Superior temporal gyrus (tissue), 1 donor: ENCODE results near the gene COL18A1.

Source experiments
- DNase-seq: peaks from one replicate; pipeline ENCODE4 v3.0.0-alpha.2; 2016; ENCODE audit errors: extremely low spot score

The COL18A1 gene

DNA sequence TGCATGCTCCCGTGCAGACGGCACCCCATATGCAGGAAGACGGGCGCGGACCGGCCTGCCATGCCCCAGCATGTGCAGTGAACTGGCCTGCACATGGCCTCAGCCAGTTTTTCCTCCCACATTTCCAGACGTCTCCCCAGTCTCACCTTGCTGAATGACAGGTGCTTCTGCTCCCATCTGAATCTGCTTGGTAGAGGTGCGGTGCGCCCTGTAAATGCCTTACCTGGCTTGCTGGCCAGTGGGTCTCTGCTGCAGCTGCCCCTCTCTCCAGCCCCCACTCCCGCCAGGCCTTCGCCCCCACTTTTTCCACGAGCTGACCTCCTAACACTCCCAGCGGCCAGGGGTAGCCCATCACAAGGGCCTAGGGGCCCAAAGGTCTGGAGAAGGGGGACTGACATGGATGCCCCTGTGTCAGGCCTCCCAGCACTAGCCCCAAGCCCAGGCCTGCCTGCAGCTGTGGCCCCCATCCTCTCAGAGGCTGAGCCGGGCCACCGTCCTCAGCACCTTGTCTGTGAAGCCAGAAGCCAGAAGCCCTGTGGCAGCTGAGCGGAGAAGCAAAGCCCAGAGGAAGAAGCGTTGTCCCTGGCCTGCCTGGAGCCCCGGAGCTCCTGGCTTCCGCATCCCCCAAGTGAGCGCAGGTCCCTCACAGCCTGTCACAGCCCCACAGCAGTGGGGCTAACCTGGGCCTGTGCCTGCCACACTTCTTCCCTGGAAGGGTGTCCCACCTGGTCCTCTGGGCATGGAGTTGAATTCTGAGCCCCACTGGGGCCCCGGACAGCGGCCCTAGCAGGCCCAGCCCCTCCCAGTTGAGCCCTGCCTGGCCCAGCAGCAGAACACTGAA, 140.9 kb downstream of the COL18A1 start:
- no peak for DNase-seq

DNA sequence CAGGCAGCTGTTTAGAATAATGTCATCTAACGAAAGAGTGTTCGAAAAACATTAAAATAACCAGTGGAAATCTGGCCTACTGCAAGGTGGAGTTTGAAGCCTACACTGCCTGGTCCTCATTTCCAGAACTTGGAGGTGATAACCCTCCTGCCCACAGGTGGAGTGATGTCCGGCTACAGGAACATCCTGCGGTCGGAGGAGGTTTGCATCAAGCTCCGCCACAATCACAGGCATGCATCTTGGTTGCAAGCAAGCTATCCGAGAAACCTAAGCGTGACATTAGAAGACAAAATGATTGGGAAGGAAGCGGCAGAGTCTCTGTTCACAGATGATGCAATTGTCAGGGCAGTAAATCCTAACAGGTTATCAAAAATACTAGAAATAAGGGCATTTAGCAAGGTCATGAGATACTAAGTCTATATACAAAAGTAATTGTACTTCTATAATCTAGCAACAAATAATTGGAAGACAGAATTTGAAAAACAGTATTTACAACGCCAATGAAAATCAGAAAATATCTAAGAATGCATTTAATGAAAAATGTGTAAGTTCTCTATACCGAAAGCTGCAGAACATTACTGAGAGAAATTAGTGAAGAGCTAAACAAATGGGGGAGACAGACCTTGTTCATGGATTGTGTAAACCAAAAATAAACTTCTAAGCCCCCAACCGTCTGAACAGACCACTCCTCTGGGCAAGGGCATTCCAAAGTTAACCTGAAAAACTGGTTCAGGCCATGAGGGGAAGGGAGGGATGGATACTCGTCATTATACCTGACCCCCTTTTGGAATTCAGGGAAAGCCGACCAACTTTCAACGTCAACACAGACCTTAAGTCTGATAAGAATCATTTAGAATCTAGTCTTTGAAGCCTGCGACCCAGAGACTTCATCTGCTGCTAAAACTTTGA, 141.9 kb downstream of the COL18A1 start:
- no peak for DNase-seq

DNA sequence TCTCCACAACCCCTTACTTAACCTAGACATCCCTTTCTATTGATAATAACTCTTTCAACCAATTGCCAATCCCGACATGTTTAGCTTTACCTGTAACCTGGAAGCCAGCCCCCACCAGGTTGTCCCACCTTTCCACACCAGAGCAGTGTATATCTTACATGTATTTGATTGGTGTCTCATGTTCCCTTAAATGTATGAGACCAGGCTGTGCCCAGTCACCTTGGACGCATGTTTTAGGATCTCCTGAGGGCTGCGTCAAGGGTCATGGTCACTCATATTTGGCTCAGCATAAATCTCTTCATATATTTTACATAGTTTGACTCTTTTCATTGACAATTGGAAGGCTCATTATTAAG, 142.6 kb downstream of the COL18A1 start:
- no peak for DNase-seq

DNA sequence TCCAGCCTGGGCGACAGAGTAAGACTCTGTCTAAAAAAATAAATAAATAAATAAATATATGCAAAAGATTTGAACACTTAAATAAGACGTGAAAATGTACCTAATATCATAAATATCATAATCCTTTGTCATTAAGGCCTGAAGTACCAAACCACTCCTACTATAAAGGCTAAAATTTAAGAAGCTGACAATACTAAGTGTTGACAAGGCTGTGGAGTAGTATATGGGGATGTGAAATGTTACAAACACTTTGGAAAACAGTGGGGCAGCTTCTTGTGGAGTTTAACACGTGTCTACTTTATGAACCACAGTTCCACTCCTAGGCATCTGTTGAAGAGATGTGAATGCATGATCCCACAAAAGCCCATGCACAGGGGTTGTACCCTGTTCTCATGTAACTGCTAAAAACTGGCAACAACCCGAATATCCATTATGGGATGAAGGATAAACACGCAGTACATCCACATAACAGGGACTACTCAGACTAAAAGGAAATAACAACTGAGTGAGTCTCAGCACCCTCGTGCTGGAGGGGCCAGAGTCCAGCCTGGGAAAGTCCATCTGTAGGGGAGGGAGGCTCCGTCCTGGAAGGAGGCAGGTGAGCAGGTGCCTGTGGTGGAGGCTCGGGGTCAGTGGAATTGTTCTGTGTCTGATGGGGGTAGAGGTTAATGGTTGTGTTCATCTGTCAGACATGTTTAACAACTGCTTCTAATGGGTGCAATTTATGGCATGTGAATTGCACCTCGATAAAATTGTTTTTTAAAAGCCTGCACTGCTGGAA, 143.9 kb downstream of the COL18A1 start:
- DNase-seq: no peak

DNA sequence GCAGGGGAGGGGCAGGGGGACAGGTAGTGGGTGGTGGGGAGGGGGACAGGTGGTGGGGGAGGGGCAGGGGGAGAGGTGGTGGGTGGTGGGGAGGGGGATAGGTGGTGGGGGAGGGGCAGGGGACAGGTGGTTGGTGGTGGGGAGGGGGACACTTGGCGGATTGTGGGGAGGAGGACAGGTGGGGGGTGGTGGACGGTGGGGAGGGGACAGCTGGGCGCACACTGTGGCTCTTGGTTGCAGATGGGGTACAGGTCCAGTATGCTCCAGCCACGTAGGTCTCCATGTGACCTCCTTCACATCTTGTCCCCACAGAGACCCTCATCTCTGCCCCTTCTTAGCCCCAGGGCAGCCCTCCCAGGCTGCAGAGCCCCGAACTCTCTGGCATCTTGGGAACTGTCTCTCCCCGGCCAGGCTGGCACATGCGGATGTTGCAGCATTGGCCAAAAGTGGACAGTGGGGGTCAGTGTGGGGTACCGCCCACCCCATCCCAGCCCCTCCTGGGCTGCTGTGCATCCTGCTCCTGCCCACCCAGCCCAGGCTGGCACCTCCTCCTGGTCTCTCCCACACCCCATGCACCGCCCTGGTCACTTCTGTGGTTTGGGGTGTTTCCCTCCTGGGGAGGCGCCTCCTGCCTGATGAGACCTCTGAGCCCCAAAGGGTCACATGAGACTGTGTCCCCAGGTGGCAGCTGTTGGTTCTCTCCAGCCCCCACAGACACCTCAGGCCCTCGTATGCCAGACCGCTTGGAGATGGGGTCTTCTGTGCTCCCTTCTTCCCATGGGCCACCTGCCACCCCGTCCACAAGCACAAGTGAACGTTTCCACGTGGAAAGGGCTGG, 144.9 kb downstream of the COL18A1 start:
- no peak for DNase-seq

DNA sequence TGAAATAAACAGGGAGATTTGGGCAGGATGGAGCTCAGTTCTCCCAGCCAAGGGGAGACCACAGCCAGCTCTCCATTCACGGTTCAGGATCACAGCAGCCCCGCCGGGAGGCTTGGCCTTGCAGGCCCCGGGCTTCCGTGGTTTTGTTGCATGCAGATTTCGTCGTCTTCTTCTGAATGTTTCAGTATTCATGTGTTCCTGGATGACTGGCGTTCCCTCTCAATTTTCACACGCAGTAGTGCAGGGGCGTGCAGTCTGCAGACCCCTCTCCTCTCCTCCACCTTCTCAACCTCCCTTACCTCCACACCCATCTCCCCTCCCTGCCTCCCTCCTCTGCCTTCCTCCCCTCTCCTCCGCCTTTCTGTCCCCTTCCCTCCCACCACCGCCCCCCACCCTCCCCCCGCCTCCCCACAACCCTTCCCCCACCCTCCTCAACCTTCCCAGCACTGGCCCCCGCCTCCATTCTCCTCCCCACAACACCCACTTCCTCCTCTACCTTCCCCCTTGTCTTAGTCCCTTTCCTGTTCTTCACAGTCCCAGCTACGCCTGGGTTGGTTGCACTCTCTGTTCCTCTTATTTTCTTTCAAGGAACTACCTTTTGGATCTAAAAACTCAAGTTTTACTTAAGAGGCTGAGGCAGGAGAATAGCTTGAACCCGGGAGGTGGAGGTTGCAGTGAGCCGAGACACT, 145.7 kb downstream of the COL18A1 start:
- no peak for DNase-seq

DNA sequence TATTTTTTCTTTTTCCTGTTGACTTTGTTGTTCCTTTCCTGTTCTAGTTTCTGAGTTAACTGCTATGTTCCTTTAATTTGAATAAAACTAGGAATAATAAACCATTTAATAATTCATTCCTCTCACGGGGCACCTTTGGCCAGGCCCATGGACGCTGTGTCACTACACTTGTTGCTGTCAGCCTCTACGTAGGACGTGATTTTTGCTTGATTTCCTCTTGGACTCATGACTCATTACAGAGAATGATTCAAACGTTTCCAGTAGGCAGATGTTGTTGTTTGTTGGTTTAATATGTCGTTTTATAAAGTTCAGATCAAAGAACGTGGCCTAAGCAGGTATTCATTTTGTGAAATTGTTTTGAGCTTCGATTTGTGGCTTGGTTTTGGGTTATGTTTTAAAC, 146.4 kb downstream of the COL18A1 start:
- no peak for DNase-seq

DNA sequence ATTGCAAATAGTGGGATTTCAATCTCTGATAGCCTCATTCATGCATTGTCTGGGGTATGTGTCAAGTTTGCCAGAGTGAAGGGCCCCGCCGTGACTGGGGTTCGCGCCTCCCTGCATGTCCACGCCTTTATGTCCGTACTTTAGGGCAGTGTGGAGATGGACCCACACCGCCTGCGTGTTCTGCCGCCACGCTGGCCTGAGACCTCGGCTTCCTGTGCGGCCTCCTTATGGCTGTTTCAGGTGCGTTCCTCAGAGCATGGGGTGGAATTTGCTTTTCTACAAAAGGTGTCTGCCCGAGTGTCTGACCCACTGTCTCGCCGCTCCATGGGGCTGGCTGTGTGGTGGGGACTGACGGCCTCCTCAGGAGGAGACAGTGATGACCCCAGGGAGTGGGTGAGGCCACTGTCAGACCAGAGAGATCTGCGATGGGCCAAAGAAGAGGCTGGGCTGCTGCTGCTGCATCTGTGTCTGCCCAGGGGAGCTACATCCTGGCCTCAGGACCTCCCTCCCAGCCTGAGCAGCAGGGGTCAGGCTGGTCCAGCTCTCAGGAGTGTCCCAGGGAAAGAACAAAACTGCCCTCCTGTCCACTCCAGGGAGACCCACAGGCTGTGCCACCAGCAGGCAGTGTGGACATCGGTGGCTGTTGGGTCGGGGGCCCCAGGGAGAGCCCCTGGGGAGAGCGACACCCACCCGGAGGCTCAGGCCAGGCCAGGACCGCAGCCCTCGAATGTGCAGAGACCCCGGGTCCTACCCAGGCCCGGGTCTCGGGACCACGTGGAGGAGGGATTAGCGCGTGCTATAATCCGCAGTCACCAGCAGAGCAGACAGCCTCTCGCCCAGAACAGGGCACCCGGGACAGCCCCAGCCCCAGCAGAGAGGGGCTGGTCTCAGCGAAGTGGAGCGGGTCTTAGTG, 147.1 kb downstream of the COL18A1 start:
- DNase-seq: no peak

DNA sequence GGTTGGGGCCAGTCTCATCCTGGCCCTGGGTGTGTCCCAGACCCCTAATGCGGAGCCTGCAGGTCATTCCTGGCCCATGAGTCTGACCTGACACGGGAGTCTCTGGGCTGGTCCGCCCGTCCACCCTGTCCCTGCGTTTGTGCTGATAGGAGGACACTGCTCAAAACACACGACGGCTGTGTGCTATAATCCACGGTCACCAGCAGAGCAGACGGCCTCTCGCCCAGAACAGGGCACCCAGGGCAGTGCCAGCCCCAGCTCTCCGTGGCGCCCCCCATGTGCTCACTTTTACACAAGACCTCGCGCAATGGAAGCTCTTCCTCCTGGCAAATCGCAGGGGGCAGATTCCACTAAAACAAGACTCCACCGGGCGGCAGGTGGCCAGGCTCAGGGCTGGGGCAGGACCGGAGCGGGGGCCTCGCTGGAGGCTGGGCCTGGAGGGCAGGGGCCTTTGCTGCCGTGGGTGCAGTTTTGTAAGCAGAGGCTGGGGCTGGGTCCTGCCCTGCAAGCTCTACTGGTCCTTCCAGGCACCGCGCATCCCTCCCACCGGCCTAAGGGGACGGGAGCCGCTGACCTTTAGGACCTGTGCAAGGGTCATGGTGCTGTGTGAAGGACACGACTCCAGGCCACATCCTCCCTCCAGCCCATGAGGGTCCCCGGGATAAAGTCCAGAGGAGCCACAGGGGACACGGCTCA, 147.9 kb downstream of the COL18A1 start:
- DNase-seq: no peak

DNA sequence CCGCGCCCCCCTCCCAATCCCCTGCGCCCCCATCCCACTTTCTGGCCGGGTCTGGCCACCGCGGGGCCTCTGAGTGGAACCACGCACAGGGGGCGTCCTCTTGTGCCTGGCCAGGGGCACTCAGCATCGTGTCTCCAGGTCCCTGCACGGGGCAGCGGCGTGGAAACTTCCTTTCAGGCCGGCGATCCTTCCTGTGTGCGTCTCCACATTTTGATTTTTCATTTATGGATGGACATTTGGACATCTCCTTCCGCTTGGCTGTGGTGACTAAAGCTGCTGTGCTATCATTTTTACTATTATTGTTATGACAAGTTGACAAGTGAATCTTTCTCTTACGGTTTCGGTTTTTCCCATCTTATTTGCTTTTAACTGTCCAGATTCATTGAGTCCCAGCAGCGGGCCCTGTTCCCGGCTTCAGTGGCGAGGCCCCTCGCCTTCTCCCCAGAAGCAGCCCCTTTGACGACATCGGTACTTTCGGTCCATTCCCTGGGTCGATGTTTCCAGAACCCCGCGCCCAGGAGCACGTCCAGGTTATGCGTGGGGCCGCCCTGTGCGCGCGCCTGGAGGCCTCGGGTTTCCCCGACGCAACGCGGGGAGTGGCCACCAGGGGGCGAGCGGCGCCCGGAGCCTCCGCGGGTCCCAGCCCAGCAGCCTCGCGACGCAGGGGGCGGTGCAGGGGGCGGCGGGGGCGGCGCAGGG, 149.7 kb downstream of the COL18A1 start:
- DNase-seq: peak; percentile 75

DNA sequence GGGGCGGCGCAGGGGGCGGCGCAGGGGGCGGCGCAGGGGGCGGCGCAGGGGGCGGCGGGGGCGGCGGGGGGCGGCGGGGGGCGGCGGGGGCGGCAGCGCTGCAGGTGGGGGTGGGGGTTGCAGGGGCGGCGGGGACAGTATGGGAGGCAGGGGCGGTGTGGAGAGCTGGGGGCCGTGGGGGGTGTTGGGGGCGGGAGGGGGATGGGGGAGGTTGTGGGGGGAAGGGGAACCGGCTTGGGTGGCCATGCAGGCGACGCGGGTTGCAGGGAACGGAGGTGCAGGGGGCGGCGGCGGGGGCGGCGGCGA, 150.2 kb downstream of the COL18A1 start:
- DNase-seq: no peak

DNA sequence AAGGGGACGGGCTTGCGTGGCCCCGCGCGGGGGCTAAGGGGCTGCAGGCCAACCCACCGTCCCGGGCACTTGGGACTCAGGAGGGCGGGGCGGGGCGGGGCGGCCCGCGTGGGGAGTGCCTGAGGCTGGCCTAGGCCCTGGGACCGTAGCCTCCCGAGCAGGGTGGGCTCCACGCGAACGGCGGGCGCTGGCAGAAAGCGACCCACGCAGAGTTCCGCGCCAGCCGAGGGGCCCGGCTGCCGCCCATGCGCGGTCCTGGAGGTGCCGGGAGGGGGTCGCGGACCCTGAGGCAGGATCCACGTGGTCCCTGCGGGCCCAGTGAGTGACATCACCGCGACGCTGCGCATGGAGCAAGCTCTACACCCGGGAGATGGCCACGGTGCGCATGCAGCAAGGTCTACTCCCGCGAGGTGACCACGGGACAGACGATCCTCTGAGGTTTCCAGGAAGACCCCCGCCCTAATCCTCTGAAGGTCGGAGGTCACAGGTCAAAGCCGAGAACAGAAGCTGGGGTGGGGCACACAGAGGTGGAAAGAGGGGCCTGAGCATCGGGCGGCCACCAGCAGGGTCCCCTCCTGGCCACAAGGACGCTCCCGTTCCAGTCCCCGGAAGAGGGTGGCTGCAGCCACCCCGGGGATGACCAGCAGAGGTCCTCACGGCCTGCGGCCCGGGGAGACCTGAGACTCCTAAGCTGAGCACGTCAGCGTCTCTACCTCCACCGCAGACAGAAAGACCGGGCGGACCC, 150.8 kb downstream of the COL18A1 start:
- peak; percentile 51 for DNase-seq

DNA sequence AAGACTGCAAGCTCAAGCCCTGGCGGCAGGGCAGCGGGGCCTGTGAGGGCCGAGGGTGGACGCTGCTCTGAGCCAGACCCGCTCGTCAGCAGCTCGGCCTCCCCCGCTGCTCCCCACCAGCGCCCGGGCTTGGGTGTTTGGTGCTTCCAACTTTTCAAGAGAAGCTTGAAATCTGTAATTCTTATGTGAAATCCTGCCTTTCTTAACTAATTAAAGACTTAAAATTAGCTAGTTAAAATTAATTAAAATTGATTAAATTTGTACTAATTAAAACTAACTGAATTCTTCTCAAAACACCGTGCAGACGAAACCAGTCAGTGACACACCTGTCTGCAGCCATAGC, 151.3 kb downstream of the COL18A1 start:
- no peak for DNase-seq

DNA sequence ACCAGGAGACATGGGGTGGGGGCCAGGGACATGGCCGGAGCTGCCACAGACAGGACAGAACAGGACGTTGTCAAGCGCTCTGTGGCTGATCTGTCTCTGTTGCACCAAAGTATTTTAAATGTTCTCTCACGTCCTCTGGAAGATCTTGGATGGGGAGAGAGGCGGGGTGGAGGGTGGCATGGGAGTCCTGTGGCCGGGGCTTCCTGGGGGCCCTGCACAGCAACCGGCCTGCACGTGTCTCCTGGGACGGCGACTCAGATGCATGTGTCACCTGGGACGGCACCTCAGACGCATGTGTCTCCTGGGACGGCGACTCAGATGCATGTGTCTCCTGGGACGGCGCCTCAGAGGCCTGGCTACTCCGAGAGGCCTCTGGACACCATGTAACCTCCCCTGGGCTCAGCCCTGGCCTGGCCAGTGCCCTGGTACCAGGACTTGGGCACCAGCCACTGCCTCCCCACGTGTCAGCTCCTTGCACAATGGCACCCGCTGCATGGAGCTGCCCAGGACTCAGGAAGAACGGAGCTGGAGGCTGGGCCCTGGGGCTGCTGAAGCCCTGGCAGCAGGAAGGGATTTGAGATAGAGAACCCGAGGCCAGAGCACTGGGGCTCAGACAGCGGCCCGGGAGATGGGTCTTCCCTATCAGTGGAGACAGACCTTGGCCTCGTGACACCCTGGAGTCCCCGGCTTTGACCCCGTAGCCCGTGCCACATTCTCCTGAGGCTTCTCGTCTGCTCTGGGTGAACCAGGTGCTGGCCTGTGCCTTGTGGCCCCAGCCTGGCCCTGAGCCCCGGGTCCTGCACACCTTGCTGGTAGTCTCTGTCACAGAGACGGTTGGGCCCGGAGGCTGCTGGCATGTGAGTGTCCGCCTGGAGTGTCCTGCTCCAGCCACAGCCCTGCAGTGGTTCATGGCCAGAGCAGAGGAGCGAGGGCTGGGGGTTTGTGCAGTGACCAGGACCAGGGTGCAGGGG, 152.0 kb downstream of the COL18A1 start:
- no peak for DNase-seq

DNA sequence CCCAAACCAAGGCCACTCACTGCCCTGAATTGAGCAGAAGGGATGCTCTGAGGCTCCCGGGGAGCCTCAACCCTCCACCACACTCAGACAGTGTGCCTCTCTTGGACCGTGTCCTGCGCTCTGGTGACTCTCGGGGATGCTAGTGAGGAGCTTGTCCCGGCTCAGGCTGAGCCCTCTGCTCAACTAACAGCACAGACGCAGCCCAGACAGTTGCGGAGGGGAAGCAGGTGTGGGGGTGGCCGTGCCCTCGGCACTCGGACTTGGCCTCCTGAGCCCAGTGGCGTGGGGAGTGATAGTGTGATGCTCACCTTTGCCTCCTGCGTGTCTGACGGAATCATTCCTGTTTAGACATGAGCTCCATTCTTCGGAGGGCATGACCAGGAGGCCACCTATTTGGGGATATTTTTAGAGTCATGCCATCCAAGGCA, 152.7 kb downstream of the COL18A1 start:
- no peak for DNase-seq

DNA sequence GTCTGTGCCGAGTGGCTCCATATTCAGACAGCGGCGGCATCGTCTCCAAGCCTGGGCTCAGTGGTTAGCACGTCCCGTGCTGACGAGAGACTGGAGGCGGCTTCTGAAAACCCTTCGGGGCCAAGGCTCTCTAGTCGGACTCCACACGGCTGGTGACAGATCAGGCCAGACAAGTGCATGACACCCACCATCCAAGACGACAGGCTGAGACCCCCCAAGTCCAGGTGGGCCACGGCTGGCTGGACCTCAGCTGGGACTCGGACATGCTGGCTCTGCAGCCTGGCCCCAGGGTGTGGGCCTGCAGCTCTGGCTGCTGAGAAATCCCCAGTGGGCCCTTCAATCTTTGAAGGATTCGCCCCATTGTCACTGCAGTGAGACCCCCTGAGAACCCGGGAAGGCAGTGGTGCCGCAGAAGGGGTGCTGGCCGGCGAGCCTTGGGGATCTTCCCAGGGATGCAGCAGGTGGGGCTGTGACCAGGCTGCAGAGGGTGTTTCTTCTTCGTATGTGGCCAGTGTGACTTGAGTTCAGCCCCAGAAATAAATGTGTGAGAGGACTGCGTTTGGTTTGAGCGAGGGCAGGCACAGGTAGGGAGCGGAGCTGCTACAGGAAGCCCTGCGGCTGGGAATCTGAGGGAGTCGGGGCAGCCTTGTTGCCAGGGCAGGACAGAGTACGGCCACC, 153.2 kb downstream of the COL18A1 start:
- no peak for DNase-seq
